OCI-LY3 (cell line): ENCODE data around the gene PHC3.

Experiments used
- EZH2phosphoT487 ChIP-seq: fragments of 200-600 bp; shearing (Covaris generic); IDR thresholded peaks from 2 replicates; pipeline ENCODE4 v1.6.1; 2018; ENCODE audit warnings: antibody characterized with exemption, mixed run types, low read depth
- TF ChIP-seq, protein P1 (sequence below): fragments of 200-600, 300-600 bp; sonication (generic); IDR thresholded peaks from 2 replicates; pipeline ENCODE4 v1.5.1; 2014; ENCODE audit warnings: antibody characterized with exemption, low read length, low read depth

DNA sequence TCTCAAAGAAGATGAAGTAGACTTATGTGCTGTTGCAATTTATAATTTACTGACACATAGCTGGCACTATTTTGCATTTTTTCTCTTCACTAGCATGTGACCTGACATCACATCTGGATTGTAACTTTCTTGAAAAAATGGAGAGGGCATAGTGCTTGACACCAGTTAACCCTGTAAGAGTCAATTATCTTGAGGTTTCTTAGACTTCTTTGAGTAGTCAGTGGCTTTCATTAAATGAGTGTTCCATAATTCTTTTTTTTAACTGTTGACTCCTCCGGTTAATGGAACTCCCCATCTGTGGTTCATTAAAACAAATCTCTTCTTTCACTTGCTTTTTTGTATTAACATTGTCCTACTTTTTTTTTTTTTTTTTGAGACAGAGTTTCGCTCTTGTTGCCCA is 23.8 kb upstream of the PHC3 start:
- TF ChIP-seq, protein P1, sequence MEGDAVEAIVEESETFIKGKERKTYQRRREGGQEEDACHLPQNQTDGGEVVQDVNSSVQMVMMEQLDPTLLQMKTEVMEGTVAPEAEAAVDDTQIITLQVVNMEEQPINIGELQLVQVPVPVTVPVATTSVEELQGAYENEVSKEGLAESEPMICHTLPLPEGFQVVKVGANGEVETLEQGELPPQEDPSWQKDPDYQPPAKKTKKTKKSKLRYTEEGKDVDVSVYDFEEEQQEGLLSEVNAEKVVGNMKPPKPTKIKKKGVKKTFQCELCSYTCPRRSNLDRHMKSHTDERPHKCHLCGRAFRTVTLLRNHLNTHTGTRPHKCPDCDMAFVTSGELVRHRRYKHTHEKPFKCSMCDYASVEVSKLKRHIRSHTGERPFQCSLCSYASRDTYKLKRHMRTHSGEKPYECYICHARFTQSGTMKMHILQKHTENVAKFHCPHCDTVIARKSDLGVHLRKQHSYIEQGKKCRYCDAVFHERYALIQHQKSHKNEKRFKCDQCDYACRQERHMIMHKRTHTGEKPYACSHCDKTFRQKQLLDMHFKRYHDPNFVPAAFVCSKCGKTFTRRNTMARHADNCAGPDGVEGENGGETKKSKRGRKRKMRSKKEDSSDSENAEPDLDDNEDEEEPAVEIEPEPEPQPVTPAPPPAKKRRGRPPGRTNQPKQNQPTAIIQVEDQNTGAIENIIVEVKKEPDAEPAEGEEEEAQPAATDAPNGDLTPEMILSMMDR = no peak
- TF ChIP-seq EZH2phosphoT487 = no peak
